Osteoblast (primary cell): ENCODE measurements around the gene ATP6V0A1. TPM values are rescaled to one million over a fixed set of nuclear protein-coding genes. Genes with fewer than 3 reads are reported as not detected.
"Not testable (repeated sequence)": the region's sequence is repeated elsewhere in the genome, so short reads cannot be mapped to it uniquely, and the experiment has no call there.

Experiments used
- DNase-seq: peaks from one replicate; pipeline ENCODE4 v3.0.0; 2011; ENCODE audit warnings: low spot score, mixed read lengths; ENCODE audit not compliant: insufficient read length; ENCODE audit errors: missing footprints
- H2AFZ ChIP-seq: 2 replicates; pipeline ENCODE4 v1.6.0; 2011; ENCODE audit warnings: mild to moderate bottlenecking, low read length
- H3K27ac ChIP-seq: 2 replicates; pipeline ENCODE4 v1.5.1; 2011; ENCODE audit warnings: mild to moderate bottlenecking, low read depth, low read length, moderate library complexity
- H3K27me3 ChIP-seq: 2 replicates; pipeline ENCODE4 v1.6.0; 2012; ENCODE audit warnings: mild to moderate bottlenecking, control low read depth, inconsistent platforms, low read length, moderate library complexity; ENCODE audit not compliant: insufficient read depth
- H3K36me3 ChIP-seq: 2 replicates; pipeline ENCODE4 v1.5.1; 2011; ENCODE audit warnings: mild to moderate bottlenecking, low read length, control low read depth, moderate library complexity; ENCODE audit not compliant: insufficient read depth
- H3K4me1 ChIP-seq: 2 replicates; pipeline ENCODE4 v1.5.1; 2011; ENCODE audit warnings: mild to moderate bottlenecking, low read length, control low read depth, moderate library complexity; ENCODE audit not compliant: insufficient read depth
- H3K4me2 ChIP-seq: 2 replicates; pipeline ENCODE4 v1.6.0; 2011; ENCODE audit warnings: mild to moderate bottlenecking, low read length; ENCODE audit not compliant: insufficient read depth
- H3K4me3 ChIP-seq: fragments of 200-600 bp; sonication (generic); 3 replicates; pipeline ENCODE4 v1.5.1; 2012; ENCODE audit warnings: mild to moderate bottlenecking, low read length, inconsistent platforms; ENCODE audit not compliant: insufficient read depth
- H3K79me2 ChIP-seq: 2 replicates; pipeline ENCODE4 v1.6.0; 2012; ENCODE audit warnings: mild to moderate bottlenecking, low read length, control low read depth, inconsistent platforms; ENCODE audit not compliant: insufficient read depth
- H3K9me3 ChIP-seq: 2 replicates; pipeline ENCODE4 v1.5.1; 2011; ENCODE audit warnings: low read depth, low read length, control low read depth
- H4K20me1 ChIP-seq: 2 replicates; pipeline ENCODE4 v1.6.0; 2012; ENCODE audit warnings: mild to moderate bottlenecking, low read length, control low read depth; ENCODE audit not compliant: insufficient read depth
- total RNA-seq: library from RNA; depleted of rRNA; stranded (reverse); fragments of >200 nt; gene quantifications from 2 replicates; pipeline ENCODE4 v1.2.3, GENCODE V29; 2012
- TF ChIP-seq, protein P1 (sequence below): IDR thresholded peaks from 2 replicates; pipeline ENCODE4 v1.5.1; 2011; ENCODE audit warnings: mild to moderate bottlenecking, low read depth, low read length, moderate library complexity; ENCODE audit errors: extremely low read depth

ATP6V0A1 gene
- total RNA-seq, 1 donor, result 52.5 TPM

DNA sequence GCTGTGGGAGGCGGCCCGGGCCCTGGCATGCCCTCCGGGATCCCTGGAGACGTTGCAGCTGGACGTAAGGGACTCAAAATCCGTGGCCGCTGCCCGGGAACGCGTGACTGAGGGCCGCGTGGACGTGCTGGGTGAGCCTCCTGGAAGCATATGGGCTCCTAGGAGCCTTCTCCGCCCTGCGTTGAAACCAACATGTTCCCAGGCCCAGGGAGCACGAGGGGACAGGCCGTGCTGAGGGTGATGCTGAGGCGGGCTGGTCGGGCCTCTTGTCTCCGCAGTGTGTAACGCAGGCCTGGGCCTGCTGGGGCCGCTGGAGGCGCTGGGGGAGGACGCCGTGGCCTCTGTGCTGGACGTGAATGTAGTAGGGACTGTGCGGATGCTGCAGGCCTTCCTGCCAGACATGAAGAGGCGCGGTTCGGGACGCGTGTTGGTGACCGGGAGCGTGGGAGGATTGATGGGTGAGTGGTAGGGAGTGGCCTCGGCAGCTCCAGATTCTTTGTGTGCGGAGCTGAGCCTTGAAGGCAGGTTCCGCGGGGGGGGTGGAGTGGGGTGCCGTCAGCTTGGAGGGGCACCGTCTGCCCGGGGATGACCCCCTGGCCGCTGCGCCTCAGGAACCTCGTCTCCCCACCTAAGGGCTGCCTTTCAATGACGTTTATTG, 94.6 kb downstream of the ATP6V0A1 start:
- H3K4me1 ChIP-seq, result peaks cover 13% of the 10 kb centered on the region
- no peak overlapping the region for H2AFZ ChIP-seq
- TF ChIP-seq, protein P1, sequence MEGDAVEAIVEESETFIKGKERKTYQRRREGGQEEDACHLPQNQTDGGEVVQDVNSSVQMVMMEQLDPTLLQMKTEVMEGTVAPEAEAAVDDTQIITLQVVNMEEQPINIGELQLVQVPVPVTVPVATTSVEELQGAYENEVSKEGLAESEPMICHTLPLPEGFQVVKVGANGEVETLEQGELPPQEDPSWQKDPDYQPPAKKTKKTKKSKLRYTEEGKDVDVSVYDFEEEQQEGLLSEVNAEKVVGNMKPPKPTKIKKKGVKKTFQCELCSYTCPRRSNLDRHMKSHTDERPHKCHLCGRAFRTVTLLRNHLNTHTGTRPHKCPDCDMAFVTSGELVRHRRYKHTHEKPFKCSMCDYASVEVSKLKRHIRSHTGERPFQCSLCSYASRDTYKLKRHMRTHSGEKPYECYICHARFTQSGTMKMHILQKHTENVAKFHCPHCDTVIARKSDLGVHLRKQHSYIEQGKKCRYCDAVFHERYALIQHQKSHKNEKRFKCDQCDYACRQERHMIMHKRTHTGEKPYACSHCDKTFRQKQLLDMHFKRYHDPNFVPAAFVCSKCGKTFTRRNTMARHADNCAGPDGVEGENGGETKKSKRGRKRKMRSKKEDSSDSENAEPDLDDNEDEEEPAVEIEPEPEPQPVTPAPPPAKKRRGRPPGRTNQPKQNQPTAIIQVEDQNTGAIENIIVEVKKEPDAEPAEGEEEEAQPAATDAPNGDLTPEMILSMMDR, result no peak
- H3K36me3 ChIP-seq, result no peaks in the 10 kb centered on the region
- peak overlapping the region; percentile 91 for H3K4me3 ChIP-seq
- no peaks in the 10 kb centered on the region for H3K9me3 ChIP-seq
- DNase-seq, result peak; percentile 89
- peaks cover 7% of the 10 kb centered on the region for H4K20me1 ChIP-seq
- H3K4me2 ChIP-seq, result peak overlapping the region; percentile 98
- no peak overlapping the region for H3K27ac ChIP-seq
- H3K27me3 ChIP-seq, result no peaks in the 10 kb centered on the region
- peaks cover 16% of the 10 kb centered on the region for H3K79me2 ChIP-seq

DNA sequence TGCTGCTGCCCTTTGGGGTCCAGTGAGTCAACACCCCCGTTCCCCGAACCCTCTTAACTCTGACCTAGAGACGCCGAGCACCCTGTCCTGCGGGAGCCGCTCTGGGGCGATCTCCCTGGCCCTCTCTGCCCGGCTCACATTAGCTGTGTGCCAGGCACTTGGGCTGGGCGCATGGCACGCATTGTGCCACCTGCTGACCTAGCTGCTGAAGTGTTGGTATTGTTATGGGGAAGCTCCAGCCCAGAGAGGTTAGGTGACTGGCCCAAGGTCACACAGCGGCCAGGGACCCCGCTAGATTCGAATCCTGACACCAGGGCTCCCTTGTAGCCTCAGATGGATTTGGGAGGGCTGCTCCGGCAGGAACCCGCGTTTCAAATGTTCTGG, 95.2 kb downstream of the ATP6V0A1 start:
- Histone ChIP-seq H3K9me3 (no peaks in the 10 kb centered on the region), H3K27ac (peak overlapping the region; percentile 78), H4K20me1 (peaks cover 7% of the 10 kb centered on the region), H3K4me1 (peaks cover 13% of the 10 kb centered on the region), H2AFZ (no peak overlapping the region), H3K4me2 (peak overlapping the region; percentile 98), H3K79me2 (peaks cover 16% of the 10 kb centered on the region), H3K27me3 (no peaks in the 10 kb centered on the region), H3K36me3 (no peaks in the 10 kb centered on the region), H3K4me3 (peak overlapping the region; percentile 91)
- TF ChIP-seq, protein P1, result no peak
- DNase-seq, result peak; percentile 91

DNA sequence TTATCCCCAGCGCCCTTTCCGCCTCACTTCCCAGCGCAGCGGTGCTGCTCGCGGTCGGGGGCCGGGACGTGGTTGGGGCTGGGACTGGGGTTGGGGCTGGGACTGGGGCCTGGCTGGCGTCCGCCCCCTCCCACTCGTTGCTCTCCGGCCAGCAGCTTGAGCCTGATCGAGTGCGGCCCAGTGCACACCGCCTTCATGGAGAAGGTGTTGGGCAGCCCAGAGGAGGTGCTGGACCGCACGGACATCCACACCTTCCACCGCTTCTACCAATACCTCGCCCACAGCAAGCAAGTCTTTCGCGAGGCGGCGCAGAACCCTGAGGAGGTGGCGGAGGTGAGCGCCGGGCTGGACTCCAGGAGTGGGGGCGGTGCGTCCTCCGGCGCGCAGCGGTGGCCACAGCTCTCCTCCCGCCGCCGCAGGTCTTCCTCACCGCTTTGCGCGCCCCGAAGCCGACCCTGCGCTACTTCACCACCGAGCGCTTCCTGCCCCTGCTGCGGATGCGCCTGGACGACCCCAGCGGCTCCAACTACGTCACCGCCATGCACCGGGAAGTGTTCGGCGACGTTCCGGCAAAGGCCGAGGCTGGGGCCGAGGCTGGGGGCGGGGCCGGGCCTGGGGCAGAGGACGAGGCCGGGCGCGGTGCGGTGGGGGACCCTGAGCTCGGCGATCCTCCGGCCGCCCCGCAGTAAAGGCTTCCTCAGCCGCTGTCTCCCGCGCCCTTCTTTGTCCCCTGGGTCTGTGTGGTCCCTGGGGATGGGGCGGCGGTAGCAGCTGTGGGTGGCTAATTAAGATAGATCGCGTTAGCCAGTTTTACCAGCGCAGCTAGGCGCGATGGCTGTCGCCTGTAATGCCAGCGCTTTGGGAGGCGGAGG, 95.8 kb downstream of the ATP6V0A1 start:
- TF ChIP-seq, protein P1, result no peak
- Histone ChIP-seq H4K20me1 (peaks cover 7% of the 10 kb centered on the region), H3K4me1 (peaks cover 13% of the 10 kb centered on the region), H3K27me3 (no peaks in the 10 kb centered on the region), H3K36me3 (no peaks in the 10 kb centered on the region), H3K4me3 (peak overlapping the region; percentile 91), H3K9me3 (no peaks in the 10 kb centered on the region), H3K27ac (peak overlapping the region; percentile 78), H2AFZ (peak overlapping the region; percentile 88), H3K79me2 (peaks cover 16% of the 10 kb centered on the region), H3K4me2 (peak overlapping the region; percentile 98)
- peak; percentile 98 for DNase-seq

DNA sequence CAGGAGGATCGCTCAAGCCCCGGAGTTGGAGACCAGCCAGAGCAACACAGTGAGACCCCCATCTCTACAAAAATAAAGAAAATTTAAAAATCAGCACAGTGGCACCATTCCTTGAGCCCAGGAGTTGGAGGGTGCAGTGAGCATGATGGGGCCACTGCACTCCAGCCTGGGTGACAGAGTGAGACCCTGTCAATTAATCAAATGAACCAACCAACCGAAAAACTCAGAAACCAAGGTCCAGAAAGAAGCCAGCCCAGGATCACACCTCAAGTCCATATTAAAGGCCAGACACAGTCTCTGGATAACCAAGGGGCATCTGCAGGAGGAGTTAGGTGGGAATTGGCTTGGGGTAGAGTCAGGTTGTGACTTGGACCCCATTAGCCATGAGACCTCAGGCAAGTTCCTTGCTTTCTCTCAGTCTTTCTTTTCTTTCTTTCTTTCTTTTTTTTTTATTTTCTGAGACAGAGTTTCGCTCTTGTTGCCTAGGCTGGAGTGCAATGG, 96.5 kb downstream of the ATP6V0A1 start:
- H2AFZ ChIP-seq, result peak overlapping the region; percentile 88

DNA sequence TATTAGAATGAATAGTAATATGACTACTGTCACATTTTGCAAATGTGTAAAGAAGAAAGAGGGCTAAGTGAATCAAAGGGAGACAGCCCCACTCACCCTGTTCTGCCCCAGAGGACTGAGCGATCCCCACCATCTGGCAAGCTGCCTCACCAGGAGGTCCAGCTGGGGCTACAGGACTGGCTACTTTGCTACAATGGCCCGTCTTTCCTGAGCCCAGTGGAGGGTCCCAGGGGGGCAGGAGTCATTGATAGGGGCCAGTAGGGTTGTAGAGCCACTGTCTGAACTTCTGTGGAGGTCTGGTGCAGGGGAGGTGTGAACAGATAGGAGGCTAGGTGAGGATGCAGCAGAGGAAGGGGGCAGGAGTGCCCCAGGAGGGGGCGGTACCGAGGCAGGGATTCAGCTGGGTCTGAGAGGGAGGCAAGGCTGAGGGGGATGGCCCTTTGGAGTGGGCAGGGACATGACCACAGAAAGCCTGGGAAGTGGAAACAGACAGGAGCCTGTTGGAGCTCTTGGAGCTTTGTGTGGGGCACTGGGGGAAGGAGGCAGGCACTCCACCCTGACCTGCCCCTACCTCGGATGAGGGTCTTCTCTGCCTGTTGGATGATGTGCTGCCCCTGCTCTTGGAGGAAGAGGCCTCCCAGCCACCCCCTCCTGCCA, 97.4 kb downstream of the ATP6V0A1 start:
- H3K9me3 ChIP-seq, H3K27ac ChIP-seq, H3K27me3 ChIP-seq, H3K4me3 ChIP-seq, H3K36me3 ChIP-seq, H2AFZ ChIP-seq, H4K20me1 ChIP-seq: not testable (repeated sequence)
- Histone ChIP-seq H3K79me2 (peaks cover 16% of the 10 kb centered on the region), H3K4me2 (peak overlapping the region; percentile 98), H3K4me1 (peaks cover 13% of the 10 kb centered on the region)
- peak; percentile 72 for DNase-seq

More for the DNA sequence above, 96.5 kb downstream of the ATP6V0A1 start:
- peaks cover 7% of the 10 kb centered on the region for H4K20me1 ChIP-seq
- H3K9me3 ChIP-seq, result no peaks in the 10 kb centered on the region
- DNase-seq, result peak; percentile 73
- H3K4me3 ChIP-seq, result peak overlapping the region; percentile 91
- TF ChIP-seq, protein P1, result no peak
- H3K4me1 ChIP-seq, result peaks cover 13% of the 10 kb centered on the region
- H3K36me3 ChIP-seq, result no peaks in the 10 kb centered on the region
- peak overlapping the region; percentile 78 for H3K27ac ChIP-seq
- H3K27me3 ChIP-seq, result no peaks in the 10 kb centered on the region
- H3K4me2 ChIP-seq, result peak overlapping the region; percentile 98
- peaks cover 16% of the 10 kb centered on the region for H3K79me2 ChIP-seq
